NCI-H524 treated with DMSO at 0.1 percent for 48 hours (cell line): ENCODE results near the gene SNX24.
"Not testable (repeated sequence)": the region's sequence is repeated elsewhere in the genome, so short reads cannot be mapped to it uniquely, and the experiment has no call there.

Source experiments
- DNase-seq: peaks from one replicate; lab custom pipeline; 2025; lab: John Stamatoyannopoulos, UW

Gene SNX24

DNA sequence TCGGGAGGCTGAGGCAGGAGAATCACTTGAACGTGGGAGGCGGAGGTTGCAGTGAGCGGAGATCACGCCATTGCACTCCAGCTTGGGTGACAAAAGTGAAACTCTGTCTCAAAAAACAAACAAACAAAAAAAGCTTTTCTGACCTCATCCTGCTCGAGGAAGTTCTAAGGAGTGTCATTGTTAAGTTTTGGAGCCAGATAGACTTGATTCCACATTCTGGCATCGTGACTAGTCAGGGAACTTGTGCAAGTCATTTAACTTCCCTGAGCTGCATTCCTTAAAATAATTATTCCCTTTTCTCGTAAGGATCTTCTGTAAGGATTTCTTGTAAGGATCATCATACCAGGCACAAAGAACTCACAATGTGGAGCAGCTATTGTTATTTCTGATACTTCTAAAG is 26.2 kb downstream of the SNX24 start:
- DNase-seq: no peak

DNA sequence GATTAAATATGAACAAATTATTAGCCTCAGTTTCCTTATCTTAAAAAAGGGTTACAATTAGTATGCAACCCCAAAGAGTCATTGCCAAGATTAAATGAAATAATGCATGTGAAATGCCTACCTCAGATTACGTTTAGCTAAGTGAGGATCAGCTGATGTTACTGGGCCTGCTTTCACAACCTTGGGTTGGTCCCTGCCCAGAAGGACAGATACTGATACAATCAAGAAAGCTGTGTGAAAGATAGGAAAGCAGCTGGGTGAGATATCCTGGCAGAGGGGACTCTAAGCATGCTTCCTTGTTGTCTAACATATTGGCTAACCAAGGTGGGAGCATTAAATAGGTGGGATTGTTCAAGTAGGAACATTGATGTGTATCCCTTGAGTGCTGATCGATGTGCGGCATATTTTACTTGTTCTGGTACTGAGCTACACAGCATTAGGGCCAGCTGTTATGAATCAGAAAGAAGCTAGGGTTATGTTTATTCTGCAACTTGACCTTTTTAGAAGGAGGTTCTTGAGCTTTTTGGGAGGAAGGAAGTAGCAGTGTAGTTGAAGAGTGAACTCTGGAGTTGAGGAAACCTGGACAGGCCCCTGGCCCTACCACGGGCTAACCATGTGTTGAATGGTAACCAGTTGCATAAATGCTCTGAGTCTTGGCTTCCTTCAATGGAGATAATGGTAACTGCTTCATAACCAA is 28.9 kb downstream of the SNX24 start:
- DNase-seq: no peak

DNA sequence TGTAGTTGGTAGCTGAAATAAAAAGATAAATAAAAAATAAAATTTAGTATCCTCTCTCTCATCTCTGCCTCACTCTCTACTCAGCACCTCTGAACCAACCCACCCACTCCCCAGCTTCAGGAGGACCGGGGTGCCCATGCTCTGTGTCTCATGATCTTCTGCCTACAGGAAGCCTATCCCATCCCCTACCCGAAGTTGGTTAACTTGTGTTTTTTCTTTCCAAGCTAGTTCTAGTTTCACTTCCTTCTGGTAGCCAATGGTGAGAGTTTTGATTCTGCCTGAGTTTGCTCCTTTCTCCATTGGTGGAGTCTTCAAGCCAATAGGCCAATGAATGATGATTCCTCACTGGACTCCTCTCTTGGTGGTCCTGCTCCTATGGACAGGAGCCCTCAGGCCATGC is 32.1 kb downstream of the SNX24 start:
- no peak for DNase-seq

DNA sequence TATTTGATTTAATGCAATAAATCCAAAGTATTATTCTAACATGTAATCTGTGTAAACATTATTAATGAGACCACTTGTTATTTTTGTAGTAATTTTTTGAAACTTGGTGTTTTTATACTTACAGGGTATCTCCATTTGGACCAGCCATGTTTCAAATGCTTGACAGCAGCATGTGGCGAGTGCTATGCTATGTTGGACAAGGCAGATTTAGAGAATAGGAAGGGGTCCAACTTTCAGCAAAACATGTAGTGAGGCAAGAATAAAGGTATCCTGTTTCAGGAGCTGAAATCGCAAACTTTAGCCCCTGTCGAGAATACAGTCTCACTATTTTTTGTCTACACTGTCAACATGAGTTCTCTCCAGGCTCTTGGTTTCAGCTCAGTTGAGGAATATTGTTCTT is 33.7 kb downstream of the SNX24 start:
- DNase-seq: no peak

DNA sequence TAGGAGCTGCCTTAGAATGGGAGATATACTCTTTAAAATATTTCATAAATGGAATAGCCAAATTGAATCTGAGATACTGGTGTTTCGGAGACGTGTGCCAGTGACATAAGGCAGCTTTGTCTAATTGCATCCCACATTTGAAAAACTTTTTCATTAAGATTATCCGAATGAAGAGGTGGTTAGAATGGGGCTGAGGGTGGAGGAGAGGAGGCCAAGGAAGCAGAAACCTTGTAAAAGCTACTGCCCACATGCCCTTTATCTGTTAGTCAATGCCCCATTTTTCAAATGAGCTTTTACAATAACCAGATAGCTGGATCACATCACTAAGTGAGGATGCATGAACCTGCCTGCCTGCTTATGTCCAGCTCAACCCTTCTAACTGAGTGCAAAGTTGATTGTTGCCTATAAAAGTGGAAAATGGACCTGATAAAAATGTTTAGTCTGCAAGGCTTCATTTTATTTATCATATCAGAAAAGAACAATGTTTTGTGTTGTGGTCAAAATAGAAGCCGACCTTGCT is 34.8 kb downstream of the SNX24 start:
- no peak for DNase-seq

DNA sequence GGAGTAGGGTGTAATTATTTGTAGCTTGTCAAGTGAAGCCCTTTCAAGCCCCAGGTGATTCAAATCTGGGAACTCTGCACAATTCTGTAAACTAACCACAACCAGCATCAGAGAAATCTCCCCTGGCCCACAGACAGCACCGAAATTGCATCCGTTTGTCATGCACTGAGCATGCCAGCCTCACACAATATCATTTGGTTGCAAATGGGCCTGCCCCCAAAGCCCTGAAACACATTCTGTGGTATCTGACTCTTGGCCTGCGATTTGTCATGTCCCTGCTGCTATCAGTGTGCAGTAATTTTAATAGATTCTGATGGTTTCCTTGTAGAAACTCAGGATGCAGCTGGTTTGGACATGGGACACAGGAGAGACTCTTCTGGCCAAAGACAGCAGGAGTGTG is 35.3 kb downstream of the SNX24 start:
- DNase-seq: no peak

DNA sequence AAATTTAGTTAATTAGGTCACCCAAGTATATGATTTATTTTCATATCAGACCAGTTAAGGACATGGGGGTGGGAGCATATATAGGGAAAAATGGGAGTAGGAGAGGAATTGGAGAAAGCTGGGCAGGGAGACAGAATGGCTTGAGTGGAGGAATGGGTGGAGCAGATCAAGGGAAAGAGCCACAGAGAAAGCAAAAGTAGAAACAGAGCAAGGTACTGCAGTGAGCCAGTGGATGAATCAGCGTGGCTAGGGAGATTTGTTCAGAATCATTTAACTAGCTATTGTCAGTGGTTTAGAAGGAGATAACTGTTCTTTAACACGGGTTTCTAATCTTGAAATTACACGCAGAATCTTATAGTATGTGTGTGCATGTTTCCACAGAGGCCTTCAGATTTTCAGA is 37.4 kb downstream of the SNX24 start:
- DNase-seq: no peak

DNA sequence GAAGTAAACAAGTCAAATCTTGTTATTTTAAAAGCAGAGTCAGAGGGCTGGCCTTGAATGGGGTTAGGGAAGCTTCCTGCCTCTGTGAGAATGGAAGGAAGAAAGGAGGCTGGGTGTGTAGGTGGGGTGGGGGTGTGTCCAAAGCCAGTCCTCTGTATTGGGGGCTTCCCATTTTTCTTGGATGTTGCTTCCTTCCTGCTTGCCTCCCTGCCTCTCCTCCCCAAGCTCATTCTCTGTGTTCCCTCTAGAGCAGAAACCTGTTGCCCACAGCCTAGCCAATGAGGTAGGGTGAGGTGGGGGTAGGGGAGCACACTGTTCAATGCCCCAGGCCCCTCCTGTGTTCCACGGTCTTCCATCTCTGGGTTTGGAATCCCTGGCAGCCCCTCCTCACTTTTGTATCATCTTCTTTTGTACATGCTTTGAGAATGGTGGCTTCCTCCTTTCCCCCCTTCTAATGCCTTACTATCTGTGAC is 39.7 kb downstream of the SNX24 start:
- DNase-seq: no peak

DNA sequence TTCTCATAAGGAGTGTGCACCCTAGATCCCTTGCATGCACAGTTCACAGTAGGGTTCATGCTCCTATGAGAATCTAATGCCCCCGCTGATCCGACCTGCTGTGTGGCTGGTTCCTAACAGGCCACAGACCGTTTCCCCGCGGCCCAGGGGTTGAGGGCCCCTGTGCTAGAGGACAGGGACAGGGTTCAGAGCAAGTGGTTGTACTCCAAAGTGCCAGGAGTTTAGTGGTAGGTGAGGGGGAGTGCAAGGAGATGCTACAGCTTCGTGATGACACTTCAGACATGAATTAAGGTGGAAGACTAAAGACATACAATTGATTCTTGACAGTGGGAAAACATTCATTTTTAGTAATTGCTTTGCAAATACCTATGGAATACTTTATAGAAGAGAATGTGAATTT is 40.5 kb downstream of the SNX24 start:
- no peak for DNase-seq

DNA sequence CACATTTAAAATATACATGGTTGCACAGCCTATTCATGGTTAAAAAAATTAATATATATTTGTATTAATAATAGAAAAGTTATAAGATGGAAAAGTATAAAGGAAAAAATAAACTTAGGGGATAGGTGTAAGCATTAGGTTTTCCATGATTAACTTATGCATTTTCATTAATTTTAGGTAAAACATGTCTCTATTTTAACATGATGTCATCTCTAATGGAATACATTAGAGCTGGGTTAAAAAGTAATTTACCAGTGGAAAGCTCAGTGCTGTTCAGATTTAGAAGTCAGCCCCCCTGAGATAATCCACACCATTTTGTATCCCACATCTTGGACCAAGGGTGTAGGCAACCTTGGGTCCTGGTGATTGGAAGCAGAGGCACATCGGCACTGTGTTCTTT is 49.7 kb downstream of the SNX24 start:
- no peak for DNase-seq

DNA sequence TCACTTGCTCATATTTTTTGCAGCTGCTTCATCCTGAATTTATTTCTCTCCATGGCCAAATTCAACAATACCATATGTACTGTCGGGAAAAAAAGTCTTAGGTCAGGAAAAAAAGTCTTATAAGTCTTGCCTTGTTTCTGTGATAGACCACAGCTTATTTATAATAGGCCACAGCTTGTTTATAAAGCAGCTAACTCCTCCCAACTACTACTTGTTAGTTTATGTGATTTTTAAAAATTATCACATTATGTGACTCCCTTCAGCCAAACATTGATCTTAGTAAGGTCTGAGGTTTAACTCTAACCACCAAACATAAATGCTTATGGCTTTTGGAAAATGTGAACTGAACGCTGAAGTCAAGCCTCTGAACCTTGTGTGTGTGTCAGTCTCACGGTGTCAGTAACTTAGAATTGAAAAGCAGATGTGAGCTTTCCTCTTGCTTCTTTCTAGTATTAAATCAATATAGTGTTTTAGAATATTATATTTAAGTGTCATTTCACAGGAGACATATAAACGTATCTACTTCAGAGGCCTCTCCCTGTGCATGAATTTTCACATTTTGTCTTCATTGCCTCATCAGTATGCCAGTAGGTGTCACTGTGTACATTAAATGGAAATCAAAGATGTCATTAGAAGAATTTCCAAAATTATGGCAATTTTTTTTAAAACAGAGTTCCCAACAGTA is 51.3 kb downstream of the SNX24 start:
- DNase-seq: no peak

DNA sequence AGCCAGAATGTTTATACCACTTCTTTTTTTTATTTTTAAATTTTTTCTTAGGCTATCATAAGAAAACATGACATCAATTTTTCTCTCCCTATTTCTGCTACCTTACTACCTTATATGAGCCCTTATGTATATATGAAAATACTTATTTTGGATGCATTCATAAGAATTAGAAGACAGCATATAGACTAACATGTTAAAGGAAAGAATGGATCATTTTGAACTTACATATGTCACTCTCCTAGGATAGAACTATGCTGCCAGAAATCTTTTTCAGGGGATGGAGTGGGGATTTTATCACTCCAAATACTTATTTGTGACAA is 51.8 kb downstream of the SNX24 start:
- no peak for DNase-seq

DNA sequence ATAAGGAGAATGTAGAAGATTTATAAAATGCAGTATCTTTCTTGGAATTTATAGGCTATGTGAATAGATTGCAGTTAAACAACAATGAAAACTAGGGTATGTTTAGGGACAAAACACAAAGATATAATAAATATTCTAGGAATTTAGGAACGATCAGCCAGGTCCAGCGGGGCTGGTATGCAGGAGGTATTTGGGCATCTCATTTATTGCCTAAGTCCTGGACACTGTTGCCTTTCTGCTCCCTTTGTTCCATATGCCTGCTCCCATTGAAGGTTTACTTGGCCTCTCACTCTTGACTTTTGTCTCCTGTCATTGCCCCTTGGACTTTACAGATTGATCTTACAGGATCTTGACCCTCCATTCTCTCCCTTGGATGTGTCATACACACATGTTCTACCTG is 55.9 kb downstream of the SNX24 start:
- DNase-seq: no peak

DNA sequence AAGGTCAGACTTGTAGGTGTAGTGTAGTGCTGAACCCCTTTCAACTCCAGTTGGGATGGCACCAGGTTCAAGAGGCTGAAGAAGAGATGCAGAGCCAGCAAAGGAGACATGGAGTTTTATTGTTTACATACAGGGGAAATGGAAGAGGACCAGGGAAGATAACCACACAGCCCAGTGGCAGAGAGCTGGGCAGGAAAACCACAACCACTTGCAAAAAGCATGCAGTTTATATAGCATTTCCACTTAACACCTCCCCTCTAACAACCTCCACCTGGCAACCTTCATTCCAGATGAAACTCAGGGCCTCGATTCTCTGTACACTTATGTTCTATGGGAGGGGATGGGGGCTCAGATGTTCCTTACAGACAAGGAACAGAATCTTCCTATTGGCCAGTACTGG is 56.9 kb downstream of the SNX24 start:
- no peak for DNase-seq

DNA sequence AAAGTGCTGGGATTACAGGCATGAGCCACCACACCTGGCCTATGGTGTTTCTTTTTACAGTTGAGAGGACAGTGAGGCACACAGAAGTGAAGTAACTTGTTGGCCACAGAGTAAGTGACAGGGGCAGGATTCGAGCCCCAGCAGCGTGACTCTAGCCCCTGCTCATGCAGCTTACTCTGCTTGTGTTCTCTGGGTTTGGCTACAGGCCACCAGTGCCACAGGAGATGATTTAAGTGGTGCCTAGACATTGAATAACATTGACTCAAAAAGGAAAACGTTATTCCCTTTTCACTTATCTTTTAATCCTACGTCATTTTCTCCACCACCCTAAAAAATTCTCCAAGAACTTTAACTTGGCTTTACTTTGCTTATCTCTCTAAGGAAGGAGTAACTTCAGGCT is 61.4 kb downstream of the SNX24 start:
- DNase-seq: no peak

DNA sequence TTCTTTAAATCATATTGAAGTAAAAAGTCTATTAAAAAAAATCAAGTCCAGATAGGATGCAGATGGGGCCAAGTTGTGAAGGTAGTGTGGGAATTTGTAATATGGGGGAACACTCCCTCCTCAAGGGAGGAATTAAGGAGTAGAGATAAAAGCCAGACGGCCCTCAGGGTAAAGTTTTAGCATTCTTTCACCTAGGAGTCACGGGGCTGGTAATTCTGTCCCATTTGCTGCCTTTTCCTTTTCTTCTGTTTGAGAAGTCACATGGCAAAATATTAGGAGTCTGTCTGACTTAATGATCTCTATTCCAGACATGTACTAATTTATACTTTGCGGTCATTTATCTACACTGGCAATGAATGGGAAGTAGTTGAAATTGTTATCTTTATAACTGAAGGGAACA is 61.9 kb downstream of the SNX24 start:
- no peak for DNase-seq

DNA sequence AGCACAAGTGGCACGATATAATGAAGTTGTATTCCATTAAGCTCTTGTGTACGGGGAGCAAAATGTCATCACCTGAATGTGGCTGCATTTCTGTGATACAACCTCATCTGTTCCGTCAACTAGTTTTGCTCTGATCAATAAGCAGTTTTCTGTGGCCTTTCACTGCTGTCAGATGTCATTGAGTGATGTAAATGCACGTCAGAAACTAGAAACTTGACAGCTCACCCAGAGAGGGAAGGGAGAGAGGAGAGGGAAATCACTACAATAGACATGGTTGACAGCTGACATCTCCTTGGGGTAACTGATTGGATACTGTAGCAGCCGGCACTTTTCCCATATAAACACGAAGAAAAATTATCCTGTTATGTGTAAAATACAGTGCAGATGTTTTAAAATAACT is 62.7 kb downstream of the SNX24 start:
- no peak for DNase-seq

DNA sequence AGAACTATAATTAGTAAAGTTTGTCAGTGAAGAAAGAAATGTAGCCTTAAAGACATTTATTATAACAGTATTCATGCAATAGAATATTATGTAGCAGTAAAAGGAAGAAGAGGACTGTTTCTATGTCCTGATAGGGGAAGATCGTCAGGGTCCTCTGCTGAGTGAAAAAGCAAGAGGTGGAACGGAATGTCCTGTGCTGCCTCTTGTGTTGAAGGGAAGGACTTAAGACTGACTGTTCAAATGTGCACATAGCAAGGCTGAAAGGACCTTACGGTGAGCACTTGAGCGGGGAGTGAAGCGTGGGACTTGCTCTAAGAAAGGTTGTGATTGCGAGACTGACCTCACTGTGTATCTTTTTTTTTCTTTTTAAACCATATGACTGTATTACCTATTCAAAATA is 63.2 kb downstream of the SNX24 start:
- DNase-seq: no peak

DNA sequence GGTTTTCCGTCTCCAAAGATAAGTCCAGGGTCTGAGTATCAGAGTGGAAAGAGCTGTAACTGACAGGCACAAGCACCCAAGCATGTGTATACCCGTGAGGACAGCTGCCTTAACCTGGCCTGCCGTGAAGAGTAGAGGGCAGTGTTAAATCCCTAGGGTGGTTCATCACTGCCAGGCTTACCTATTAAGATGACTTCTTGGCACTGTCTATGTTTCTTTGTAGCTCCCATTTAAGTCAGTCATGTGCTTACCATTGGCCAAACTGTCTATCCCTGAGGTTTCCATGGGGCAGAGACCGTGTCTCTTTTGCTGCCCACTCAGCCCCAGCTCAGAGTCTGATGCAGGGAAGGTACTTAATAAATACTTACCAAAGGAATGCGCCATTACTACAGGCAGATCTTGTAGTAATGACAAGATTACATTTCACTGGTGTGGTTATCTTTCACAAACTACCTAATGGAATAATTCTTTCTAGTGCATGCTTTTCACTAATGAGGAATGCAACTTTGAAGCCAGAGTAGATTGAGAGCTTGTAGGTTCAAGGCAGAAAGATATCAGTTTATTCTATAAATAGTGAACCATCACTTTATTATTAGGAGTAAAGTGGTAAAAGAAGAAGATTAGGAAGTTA is 64.2 kb downstream of the SNX24 start:
- no peak for DNase-seq

DNA sequence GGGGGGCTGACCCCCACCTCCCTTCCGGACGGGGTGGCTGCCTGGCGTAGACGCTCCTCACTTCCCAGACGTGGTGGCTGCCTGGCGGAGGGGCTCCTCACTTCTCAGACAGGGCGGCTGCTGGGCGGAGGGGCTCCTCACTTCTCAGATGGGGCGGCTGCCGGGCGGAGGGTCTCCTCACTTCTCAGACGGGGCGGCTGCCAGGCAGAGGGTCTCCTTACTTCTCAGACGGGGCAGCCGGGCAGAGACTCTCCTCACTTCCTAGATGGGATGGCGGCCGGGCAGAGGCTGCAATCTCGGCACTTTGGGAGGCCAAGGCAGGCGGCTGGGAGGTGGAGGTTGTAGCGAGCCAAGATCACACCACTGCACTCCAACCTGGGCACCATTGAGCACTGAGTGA is 68.0 kb downstream of the SNX24 start:
- DNase-seq: not testable (repeated sequence)

DNA sequence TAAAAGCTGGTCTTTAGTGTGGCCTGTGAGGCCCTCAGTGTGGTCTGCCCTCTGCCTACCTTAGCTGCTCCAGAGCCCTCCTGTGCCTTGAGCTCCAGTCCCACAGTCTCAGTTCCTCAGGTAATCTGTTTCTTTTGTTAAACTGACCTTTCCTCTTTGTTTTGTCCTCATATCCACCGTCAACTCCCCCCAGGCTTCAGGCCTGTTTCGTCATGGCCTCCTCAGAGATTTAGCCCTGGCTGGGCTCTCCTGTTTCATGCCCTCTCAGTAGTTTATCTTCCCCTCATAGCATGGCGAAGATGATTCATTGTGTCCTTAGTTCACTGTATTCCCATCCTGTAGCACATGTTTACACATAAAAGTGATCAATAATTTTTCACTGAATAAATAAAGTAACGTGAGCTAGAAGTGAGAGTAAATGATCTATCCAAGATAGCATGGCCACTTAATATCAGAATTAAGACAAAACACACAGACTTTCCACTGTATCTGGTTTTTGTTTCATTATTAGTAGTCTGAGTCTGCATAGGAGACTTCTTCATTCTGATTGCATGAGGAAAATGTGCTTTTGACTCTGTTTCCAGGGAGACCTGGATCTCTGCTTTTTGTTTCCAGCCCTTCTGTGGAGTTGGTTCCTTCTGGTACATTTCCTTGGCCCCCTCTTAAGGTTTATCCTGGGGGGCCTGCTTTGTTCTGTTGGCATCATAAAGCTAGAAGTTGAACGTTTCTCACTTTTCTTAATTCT is 70.5 kb downstream of the SNX24 start:
- no peak for DNase-seq

DNA sequence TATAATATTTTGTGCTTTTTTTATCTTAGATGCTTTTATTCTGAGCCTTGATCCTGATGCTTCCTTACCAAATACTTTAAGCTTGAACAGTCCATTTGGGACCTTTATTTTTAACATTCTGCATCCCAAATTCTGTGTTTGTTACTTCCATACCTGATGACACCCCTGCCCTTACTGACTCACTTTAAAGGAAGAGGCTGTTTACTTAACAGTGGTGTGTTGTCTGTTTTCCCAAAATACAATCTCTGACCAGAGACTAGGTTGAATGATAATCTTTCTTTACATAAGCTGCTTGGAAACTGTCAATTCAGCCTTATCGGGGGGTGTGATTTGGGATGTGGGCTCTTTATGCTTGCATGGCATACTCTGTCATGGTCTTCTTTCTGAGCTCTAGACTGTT is 71.1 kb downstream of the SNX24 start:
- no peak for DNase-seq

DNA sequence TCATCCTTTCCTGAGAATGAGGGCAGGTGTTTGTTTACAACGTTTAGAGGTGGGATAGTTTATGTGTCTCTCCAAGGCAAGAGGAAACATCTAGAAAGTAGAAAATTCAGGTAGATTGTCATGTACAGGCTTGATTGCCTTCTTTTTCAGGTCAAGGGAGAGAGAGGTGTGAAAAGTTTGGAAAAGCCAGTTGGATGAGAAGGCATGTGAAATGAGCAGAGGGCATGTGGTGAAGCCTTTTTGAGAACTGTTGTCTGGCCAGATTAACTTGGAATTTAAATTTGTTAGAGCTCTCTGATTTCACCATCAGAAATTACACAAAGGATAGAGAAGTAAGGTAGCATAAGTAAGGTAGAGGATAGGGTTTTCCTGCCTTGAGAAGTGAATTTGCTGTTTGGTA is 74.6 kb downstream of the SNX24 start:
- DNase-seq: no peak
